Mesendoderm (in vitro differentiated cells): ENCODE data around the gene MAGI2.

Experiments used
- DNase-seq: peaks from one replicate; pipeline ENCODE4 v3.0.0; 2013
- H2AK5ac ChIP-seq: 2 replicates; pipeline ENCODE4 v1.6.1; 2013; ENCODE audit warnings: low read length, inconsistent platforms
- H2BK120ac ChIP-seq: 2 replicates; pipeline ENCODE4 v1.6.1; 2013; ENCODE audit warnings: low read depth, mild to moderate bottlenecking, low read length, moderate library complexity, mixed read lengths
- H2BK15ac ChIP-seq: replicated peaks from 2 replicates; pipeline ENCODE4 v1.6.1; 2013; ENCODE audit warnings: low read depth, mild to moderate bottlenecking, moderate library complexity
- H2BK5ac ChIP-seq: 2 replicates; pipeline ENCODE4 v1.6.1; 2013; ENCODE audit warnings: low read length, inconsistent platforms
- H3K18ac ChIP-seq: 2 replicates; pipeline ENCODE4 v1.6.1; 2013; ENCODE audit warnings: mild to moderate bottlenecking, low read length, mixed read lengths
- H3K23ac ChIP-seq: one replicate; pipeline ENCODE4 v1.6.1; 2013; ENCODE audit warnings: low read length
- H3K27ac ChIP-seq: 2 replicates; pipeline ENCODE4 v1.5.1; 2013; ENCODE audit warnings: low read depth, mild to moderate bottlenecking, inconsistent platforms, low read length, moderate library complexity
- H3K27me3 ChIP-seq: 2 replicates; pipeline ENCODE4 v1.6.1; 2013; ENCODE audit warnings: low read length, control low read depth, mild to moderate bottlenecking, inconsistent platforms; ENCODE audit not compliant: insufficient read depth, poor library complexity
- H3K36me3 ChIP-seq: 2 replicates; pipeline ENCODE4 v1.6.1; 2013; ENCODE audit warnings: low read length, inconsistent platforms; ENCODE audit not compliant: control insufficient read depth, insufficient read depth
- H3K4ac ChIP-seq: one replicate; pipeline ENCODE4 v1.6.1; 2013; ENCODE audit warnings: low read depth, mild to moderate bottlenecking, low read length, moderate library complexity
- H3K4me1 ChIP-seq: 2 replicates; pipeline ENCODE4 v1.6.1; 2013; ENCODE audit warnings: low read depth, low read length, inconsistent platforms; ENCODE audit not compliant: control insufficient read depth
- H3K4me2 ChIP-seq: 2 replicates; pipeline ENCODE4 v1.6.1; 2013; ENCODE audit warnings: low read length
- H3K4me3 ChIP-seq: 2 replicates; pipeline ENCODE4 v1.5.1; 2013; ENCODE audit warnings: mild to moderate bottlenecking, low read length
- H3K56ac ChIP-seq: one replicate; pipeline ENCODE4 v1.6.1; 2013; ENCODE audit warnings: low read length
- H3K79me1 ChIP-seq: 2 replicates; pipeline ENCODE4 v1.6.1; 2013; ENCODE audit warnings: low read length, inconsistent platforms
- H3K79me2 ChIP-seq: 2 replicates; pipeline ENCODE4 v1.6.1; 2013; ENCODE audit warnings: mild to moderate bottlenecking, low read length; ENCODE audit not compliant: control insufficient read depth, insufficient read depth
- H3K9ac ChIP-seq: 2 replicates; pipeline ENCODE4 v1.6.1; 2013; ENCODE audit warnings: low read length, inconsistent platforms
- H4K5ac ChIP-seq: one replicate; pipeline ENCODE4 v1.6.1; 2013; ENCODE audit warnings: low read length
- H4K8ac ChIP-seq: one replicate; pipeline ENCODE4 v1.6.1; 2013; ENCODE audit warnings: low read depth, mild to moderate bottlenecking, control low read depth, low read length, moderate library complexity
- WGBS: extraction: QIAGEN DNeasy Blood & Tissue Kit; methylation state at CpG from one replicate; pipeline ENCODE4 v1.1.7; 2013; ENCODE audit warnings: low lambda C conversion rate, missing lambda C conversion rate; ENCODE audit not compliant: insufficient coverage; ENCODE audit errors: extremely low coverage; 5-methylcytosine and 5-hydroxymethylcytosine counted together

MAGI2 gene

DNA sequence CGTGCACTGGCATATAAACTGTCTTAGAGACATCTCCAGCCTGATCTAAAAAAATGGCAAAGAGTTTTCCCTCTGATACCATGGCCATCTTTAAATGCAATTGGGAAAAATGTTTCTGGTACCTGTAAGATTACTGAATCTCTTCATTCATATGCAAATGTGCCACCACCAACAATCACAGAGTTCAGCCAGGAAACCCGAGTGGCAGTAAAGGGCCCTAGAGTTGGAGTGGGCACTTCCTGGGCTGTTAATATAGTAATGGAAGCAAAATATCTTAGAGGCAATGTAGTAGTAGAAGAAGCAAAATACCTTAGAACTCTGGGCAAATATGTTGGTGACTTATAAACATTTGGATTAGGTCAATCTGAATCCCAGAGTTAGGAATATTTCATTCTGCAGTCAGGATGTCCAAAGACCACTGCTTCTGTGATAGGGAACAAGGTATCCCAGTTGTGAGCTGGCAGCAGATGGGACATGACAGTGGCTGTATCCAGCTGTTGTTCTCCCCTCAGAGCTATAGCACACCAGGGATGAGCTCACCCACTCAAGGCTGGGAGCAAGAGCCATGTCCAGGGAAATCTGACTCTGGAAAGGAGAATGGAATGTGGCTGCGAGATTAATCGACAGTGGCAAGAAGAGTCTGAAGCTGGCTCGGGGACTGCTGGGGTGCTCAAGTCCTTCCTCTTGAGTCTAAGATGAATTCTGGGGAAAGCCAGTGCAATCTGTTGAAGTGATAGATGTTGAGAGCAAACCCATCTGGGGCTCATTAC is 1322.8 kb downstream of the MAGI2 start:
- no peak overlapping the region for H3K4me2 ChIP-seq
- peak; percentile 23 for DNase-seq

DNA sequence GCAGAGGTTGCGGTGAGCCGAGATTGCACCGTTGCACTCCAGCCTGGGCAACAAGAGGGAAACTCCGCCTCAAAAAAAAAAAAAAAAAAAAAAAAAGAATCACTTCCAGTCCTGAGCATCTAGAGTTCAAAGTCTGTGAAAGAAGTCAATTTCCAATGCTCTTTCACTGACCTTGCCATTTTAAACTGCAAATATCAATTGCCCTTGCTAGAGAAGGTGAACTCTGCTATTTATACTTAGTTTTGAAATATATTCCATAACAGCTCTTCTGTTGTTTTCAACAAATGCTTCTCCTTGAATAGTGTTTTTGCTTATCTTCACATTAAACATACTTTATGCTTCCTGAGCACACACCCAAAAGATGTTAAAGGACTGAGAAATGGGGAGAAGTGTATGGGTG is 1323.6 kb downstream of the MAGI2 start:
- no peaks in the 10 kb centered on the region for H3K36me3 ChIP-seq
- H3K4me2 ChIP-seq: no peak overlapping the region
- no peak overlapping the region for H2AK5ac ChIP-seq
- H3K79me1 ChIP-seq: no peaks in the 10 kb centered on the region
- no peak overlapping the region for H3K4me3 ChIP-seq
- DNase-seq: no peak
- no peak overlapping the region for H2BK120ac ChIP-seq
- H4K8ac ChIP-seq: no peak overlapping the region
- no peak overlapping the region for H3K4ac ChIP-seq
- no peaks in the 10 kb centered on the region for H3K4me1 ChIP-seq
- H3K23ac ChIP-seq: no peak overlapping the region
- no peaks in the 10 kb centered on the region for H3K27me3 ChIP-seq
- H2BK15ac ChIP-seq: no peak overlapping the region
- H3K79me2 ChIP-seq: no peaks in the 10 kb centered on the region
- H3K56ac ChIP-seq: no peak overlapping the region
- H4K5ac ChIP-seq: no peak overlapping the region
- no peak overlapping the region for H2BK5ac ChIP-seq
- H3K9ac ChIP-seq: no peak overlapping the region
- no CpG with 5 or more reads among the region's 4 CpGs for WGBS
- H3K27ac ChIP-seq: no peak overlapping the region
- H3K18ac ChIP-seq: no peak overlapping the region

More for the DNA sequence above, 1322.8 kb downstream of the MAGI2 start:
- Histone ChIP-seq H3K18ac (no peak overlapping the region), H2BK15ac (no peak overlapping the region), H2BK120ac (no peak overlapping the region), H3K9ac (no peak overlapping the region), H3K79me1 (no peaks in the 10 kb centered on the region), H3K4ac (no peak overlapping the region), H4K8ac (no peak overlapping the region), H3K27me3 (no peaks in the 10 kb centered on the region), H3K56ac (no peak overlapping the region), H3K23ac (no peak overlapping the region), H4K5ac (no peak overlapping the region), H3K4me1 (no peaks in the 10 kb centered on the region), H2AK5ac (no peak overlapping the region), H2BK5ac (no peak overlapping the region), H3K4me3 (no peak overlapping the region), H3K36me3 (no peaks in the 10 kb centered on the region), H3K27ac (no peak overlapping the region), H3K79me2 (no peaks in the 10 kb centered on the region)
- WGBS: no CpG with 5 or more reads among the region's 5 CpGs

DNA sequence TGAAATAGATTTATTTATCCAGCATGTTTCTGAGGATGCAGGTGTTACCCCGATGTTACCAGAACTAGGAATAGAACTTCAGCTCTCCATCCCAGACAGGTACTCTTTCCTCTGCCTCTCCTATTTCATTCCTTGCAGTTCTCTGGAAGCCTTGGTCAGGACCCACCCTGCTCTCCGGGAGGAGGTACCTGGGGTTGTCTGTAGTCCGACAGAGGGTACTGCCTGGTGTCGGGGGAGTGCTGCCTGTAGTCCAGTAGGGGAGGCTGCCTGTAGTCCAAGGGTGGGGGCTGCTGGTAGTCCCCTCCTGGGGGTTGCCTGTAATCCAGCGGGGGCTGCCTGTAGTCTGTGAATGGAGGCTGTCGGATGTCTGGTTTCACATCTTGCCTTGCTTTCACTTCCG is 1326.5 kb downstream of the MAGI2 start:
- no CpG with 5 or more reads among the region's 7 CpGs for WGBS
- H3K18ac ChIP-seq: no peak overlapping the region
- no peak overlapping the region for H4K5ac ChIP-seq
- no peaks in the 10 kb centered on the region for H3K79me2 ChIP-seq
- H2AK5ac ChIP-seq: no peak overlapping the region
- no peak overlapping the region for H3K56ac ChIP-seq
- no peaks in the 10 kb centered on the region for H3K4me1 ChIP-seq
- H3K79me1 ChIP-seq: no peaks in the 10 kb centered on the region
- H3K27me3 ChIP-seq: no peaks in the 10 kb centered on the region
- no peak overlapping the region for H3K27ac ChIP-seq
- H2BK120ac ChIP-seq: no peak overlapping the region
- no peak overlapping the region for H2BK5ac ChIP-seq
- no peak overlapping the region for H3K4me2 ChIP-seq
- no peak overlapping the region for H3K4ac ChIP-seq
- no peak overlapping the region for H3K9ac ChIP-seq
- H3K23ac ChIP-seq: no peak overlapping the region
- no peak overlapping the region for H3K4me3 ChIP-seq
- H4K8ac ChIP-seq: no peak overlapping the region
- DNase-seq: peak; percentile 10
- H2BK15ac ChIP-seq: no peak overlapping the region
- no peaks in the 10 kb centered on the region for H3K36me3 ChIP-seq

DNA sequence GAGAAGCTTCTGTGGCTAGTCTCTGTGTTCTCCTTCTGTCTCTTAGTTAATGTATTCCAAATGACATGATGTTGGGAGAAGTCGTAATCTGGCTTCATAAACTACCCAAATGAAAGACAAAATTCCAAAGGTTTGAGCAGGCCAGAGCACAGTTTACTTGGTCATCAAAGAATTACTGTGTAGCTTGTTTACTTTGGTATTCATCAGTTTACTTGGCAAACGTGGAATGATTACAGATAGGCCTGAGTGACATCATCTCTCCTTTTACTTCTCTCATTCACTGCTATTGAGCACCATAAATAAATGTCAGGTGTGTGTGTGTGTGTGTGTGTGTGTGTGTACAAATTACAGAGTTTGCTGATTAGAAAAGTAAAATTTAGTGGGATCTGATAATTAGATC is 1327.6 kb downstream of the MAGI2 start:
- Histone ChIP-seq H3K56ac (no peak overlapping the region), H3K36me3 (no peaks in the 10 kb centered on the region), H3K4me3 (no peak overlapping the region), H3K18ac (no peak overlapping the region), H4K8ac (no peak overlapping the region), H3K79me2 (no peaks in the 10 kb centered on the region), H4K5ac (no peak overlapping the region), H3K4me2 (no peak overlapping the region), H3K4ac (no peak overlapping the region), H3K23ac (no peak overlapping the region), H3K27ac (no peak overlapping the region), H2BK5ac (no peak overlapping the region), H3K4me1 (no peaks in the 10 kb centered on the region), H3K9ac (no peak overlapping the region), H3K27me3 (no peaks in the 10 kb centered on the region), H2BK120ac (no peak overlapping the region), H2AK5ac (no peak overlapping the region), H2BK15ac (no peak overlapping the region), H3K79me1 (no peaks in the 10 kb centered on the region)
- WGBS: no CpG with 5 or more reads among the region's 2 CpGs
- DNase-seq: no peak

DNA sequence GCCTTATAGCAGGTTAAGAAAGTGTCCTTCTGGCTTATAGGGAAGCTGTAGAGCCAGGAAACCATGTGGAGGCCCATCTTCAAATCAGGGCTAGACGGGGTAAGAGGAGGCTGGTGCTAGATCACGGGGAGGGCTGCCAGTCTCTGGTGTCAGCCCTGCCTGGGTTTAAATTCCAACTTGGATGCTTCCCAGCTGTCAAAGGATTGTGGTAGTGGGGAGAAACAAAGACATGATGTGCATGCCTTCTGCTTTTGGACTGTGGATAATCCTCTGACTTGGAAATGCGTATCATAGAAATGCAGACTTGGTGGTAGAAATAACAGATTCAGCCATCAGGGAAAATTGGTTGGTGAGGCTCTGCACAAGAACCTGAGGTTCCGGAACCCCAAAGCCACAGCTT is 1329.3 kb downstream of the MAGI2 start:
- Histone ChIP-seq H3K36me3 (no peaks in the 10 kb centered on the region), H3K27me3 (no peaks in the 10 kb centered on the region), H3K27ac (no peak overlapping the region), H2BK5ac (no peak overlapping the region), H3K56ac (no peak overlapping the region), H4K5ac (no peak overlapping the region), H3K4me2 (no peak overlapping the region), H3K79me1 (no peaks in the 10 kb centered on the region), H3K23ac (no peak overlapping the region), H3K4me3 (no peak overlapping the region), H3K18ac (no peak overlapping the region), H2BK120ac (no peak overlapping the region), H2BK15ac (no peak overlapping the region), H4K8ac (no peak overlapping the region), H2AK5ac (no peak overlapping the region), H3K4ac (no peak overlapping the region), H3K4me1 (no peaks in the 10 kb centered on the region), H3K79me2 (no peaks in the 10 kb centered on the region), H3K9ac (no peak overlapping the region)
- WGBS: no CpG with 5 or more reads among the region's 4 CpGs
- DNase-seq: no peak

DNA sequence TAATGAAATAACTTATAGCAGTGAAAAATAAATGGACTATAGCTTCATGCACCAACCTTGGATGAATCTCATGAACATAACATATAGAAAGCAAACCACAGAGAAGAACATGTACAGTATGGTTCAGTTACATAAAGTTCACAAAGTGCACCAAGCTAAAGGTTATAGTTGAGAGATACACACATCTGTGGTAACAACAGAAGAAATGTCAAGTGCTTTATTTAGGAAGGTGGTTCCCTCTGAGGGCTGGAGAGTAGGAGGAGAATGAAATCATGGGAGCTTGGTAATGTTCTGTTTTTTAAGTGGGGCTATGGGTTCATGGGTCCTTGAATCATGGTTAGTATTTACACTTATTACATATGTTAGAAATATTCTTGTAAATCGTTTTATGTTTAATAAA is 1331.6 kb downstream of the MAGI2 start:
- Histone ChIP-seq H3K79me2 (no peaks in the 10 kb centered on the region), H3K36me3 (no peaks in the 10 kb centered on the region), H3K18ac (no peak overlapping the region), H2BK5ac (no peak overlapping the region), H4K5ac (no peak overlapping the region), H3K23ac (no peak overlapping the region), H2BK15ac (no peak overlapping the region), H3K4ac (no peak overlapping the region), H2BK120ac (no peak overlapping the region), H2AK5ac (no peak overlapping the region), H3K4me2 (no peak overlapping the region), H3K4me3 (no peak overlapping the region), H3K56ac (no peak overlapping the region), H3K27ac (no peak overlapping the region), H3K4me1 (no peaks in the 10 kb centered on the region), H3K9ac (no peak overlapping the region), H4K8ac (no peak overlapping the region), H3K79me1 (no peaks in the 10 kb centered on the region), H3K27me3 (no peaks in the 10 kb centered on the region)
- no peak for DNase-seq
- no CpG with 5 or more reads among the region's 1 CpG for WGBS
